ENCODE data around the gene TMEM171. TPM values are rescaled to one million over a fixed set of nuclear protein-coding genes. Genes with fewer than 3 reads are reported as not detected.

TMEM171 gene
- total RNA-seq, 1 donor from 2014 or later: 0.45 TPM

DNA sequence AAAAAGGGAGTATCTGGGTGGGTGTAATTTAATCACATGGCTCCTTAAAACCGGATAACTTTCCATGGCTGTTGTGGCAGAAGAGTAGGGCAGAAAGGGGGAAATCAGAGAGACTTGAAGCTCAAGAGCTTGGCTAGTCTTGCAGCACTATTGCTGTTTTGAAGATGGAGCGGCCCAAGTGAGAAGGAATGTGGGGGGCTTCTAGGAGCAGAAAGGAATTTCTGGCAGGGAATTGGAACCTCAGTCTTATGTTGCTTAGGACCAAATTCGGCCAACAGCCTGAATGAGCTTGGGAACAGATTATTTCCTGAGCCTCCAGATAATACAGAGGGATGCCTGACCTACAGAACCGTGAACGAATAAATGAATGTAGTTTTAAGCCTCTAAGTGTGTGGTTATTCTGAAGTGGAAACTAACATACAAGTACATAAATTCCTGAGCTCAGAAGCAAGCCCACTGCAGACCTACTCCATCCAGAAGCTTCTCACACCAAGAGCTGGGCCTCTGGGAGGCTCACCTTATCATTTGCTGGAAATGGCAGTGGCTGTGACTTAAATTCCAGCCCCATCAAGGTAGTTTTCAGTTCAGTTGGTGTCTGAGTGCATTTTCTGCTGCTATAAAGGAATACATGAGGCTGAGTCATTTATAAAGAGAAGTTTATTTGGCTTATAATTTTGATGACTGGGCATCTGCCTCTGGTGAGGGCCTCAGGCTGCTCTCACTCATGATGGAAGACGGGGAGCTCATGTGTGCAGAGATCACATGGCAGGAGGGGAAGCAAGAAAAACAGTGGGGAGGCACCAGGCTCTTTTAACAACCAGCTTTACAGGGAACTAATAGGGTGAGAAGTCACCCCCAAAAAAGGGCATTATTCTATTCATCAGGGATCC, 37.3 kb downstream of the TMEM171 start:
- H3K4me3 ChIP-seq (ENCODE audit: insufficient read depth, low read depth, low read length): no peak overlapping the region
- H3K9me3 ChIP-seq (ENCODE audit: insufficient read depth, low read depth, low read length): no peaks in the 10 kb centered on the region
- FAIRE-seq (no peak), DNase-seq (ENCODE audit: low read depth) (no peak)
- H3K27ac Mint-ChIP-seq (ENCODE audit: unreplicated experiment): no peak overlapping the region
- H3K27me3 Mint-ChIP-seq (ENCODE audit: low read depth, unreplicated experiment): peaks cover 42% of the 10 kb centered on the region
- no peaks in the 10 kb centered on the region for H3K79me2 ChIP-seq (ENCODE audit: insufficient read depth, low read length)
- H3K27ac ChIP-seq (ENCODE audit: low read depth, low read length): no peak overlapping the region
- H3K4me1 ChIP-seq (ENCODE audit: insufficient read depth, low read length): no peaks in the 10 kb centered on the region
- no peak overlapping the region for H3K4me2 ChIP-seq (ENCODE audit: low read length)
- H3K36me3 ChIP-seq (ENCODE audit: insufficient read depth, low read length): no peaks in the 10 kb centered on the region
- H3K4me3 Mint-ChIP-seq (ENCODE audit: unreplicated experiment): no peak overlapping the region
- H3K36me3 Mint-ChIP-seq (ENCODE audit: low read depth, unreplicated experiment): no peaks in the 10 kb centered on the region
- no peak for TF ChIP-seq EZH2 (IDR thresholded peaks at IDR 0.05; ENCODE audit: insufficient read depth, low read length)
- TF ChIP-seq, protein P1, sequence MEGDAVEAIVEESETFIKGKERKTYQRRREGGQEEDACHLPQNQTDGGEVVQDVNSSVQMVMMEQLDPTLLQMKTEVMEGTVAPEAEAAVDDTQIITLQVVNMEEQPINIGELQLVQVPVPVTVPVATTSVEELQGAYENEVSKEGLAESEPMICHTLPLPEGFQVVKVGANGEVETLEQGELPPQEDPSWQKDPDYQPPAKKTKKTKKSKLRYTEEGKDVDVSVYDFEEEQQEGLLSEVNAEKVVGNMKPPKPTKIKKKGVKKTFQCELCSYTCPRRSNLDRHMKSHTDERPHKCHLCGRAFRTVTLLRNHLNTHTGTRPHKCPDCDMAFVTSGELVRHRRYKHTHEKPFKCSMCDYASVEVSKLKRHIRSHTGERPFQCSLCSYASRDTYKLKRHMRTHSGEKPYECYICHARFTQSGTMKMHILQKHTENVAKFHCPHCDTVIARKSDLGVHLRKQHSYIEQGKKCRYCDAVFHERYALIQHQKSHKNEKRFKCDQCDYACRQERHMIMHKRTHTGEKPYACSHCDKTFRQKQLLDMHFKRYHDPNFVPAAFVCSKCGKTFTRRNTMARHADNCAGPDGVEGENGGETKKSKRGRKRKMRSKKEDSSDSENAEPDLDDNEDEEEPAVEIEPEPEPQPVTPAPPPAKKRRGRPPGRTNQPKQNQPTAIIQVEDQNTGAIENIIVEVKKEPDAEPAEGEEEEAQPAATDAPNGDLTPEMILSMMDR (IDR thresholded peaks at IDR 0.05; ENCODE audit: insufficient read depth, low read depth, low read length): no peak
- peaks cover 3% of the 10 kb centered on the region for H3K4me1 Mint-ChIP-seq (ENCODE audit: low read depth, unreplicated experiment)
- H3K9ac ChIP-seq (ENCODE audit: low read length): no peak overlapping the region
- no peak overlapping the region for H2AFZ ChIP-seq (ENCODE audit: low read depth, low read length)
- no peaks in the 10 kb centered on the region for H4K20me1 ChIP-seq (ENCODE audit: insufficient read depth, low read length)
- no peaks in the 10 kb centered on the region for H3K27me3 ChIP-seq (ENCODE audit: insufficient read depth, low read length)
- no peaks in the 10 kb centered on the region for H3K9me3 Mint-ChIP-seq (ENCODE audit: unreplicated experiment)

DNA sequence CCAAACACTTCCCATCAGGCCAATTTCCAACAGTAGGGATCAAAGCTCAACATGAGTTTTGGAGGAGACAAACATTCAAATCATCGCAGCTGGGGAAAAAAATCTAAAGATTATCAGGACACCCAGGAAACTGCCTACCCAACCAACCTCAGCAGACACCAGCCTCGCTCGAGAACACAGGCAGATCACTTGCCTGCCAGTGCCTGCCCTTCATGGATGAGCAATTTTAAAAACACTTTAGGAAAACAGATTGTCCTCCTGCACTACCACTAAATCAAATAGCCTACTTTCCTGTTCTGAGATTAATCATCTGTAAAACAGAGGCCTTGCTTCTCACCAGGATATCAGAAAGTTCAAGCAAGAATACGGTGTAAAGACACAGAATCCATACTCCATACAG, 37.9 kb downstream of the TMEM171 start:
- Histone ChIP-seq H3K79me2 (ENCODE audit: insufficient read depth, low read length) (no peaks in the 10 kb centered on the region), H3K4me3 (ENCODE audit: insufficient read depth, low read depth, low read length) (no peak overlapping the region), H3K9me3 (ENCODE audit: insufficient read depth, low read depth, low read length) (no peaks in the 10 kb centered on the region), H3K27ac (ENCODE audit: low read depth, low read length) (no peak overlapping the region), H3K4me1 (ENCODE audit: insufficient read depth, low read length) (no peaks in the 10 kb centered on the region), H3K36me3 (ENCODE audit: insufficient read depth, low read length) (no peaks in the 10 kb centered on the region), H3K4me2 (ENCODE audit: low read length) (no peak overlapping the region), H3K27me3 (ENCODE audit: insufficient read depth, low read length) (no peaks in the 10 kb centered on the region), H4K20me1 (ENCODE audit: insufficient read depth, low read length) (no peaks in the 10 kb centered on the region), H2AFZ (ENCODE audit: low read depth, low read length) (no peak overlapping the region), H3K9ac (ENCODE audit: low read length) (no peak overlapping the region)
- H3K9me3 Mint-ChIP-seq (ENCODE audit: unreplicated experiment): no peaks in the 10 kb centered on the region
- DNase-seq (ENCODE audit: low read depth): no peak
- H3K27me3 Mint-ChIP-seq (ENCODE audit: low read depth, unreplicated experiment): peaks cover 41% of the 10 kb centered on the region
- no peak for TF ChIP-seq EZH2 (IDR thresholded peaks at IDR 0.05; ENCODE audit: insufficient read depth, low read length)
- TF ChIP-seq, protein P1 (IDR thresholded peaks at IDR 0.05; ENCODE audit: insufficient read depth, low read depth, low read length): no peak
- peaks cover 3% of the 10 kb centered on the region for H3K4me1 Mint-ChIP-seq (ENCODE audit: low read depth, unreplicated experiment)
- H3K36me3 Mint-ChIP-seq (ENCODE audit: low read depth, unreplicated experiment): no peaks in the 10 kb centered on the region
- H3K4me3 Mint-ChIP-seq (ENCODE audit: unreplicated experiment): no peak overlapping the region
- no peak for FAIRE-seq
- H3K27ac Mint-ChIP-seq (ENCODE audit: unreplicated experiment): no peak overlapping the region

DNA sequence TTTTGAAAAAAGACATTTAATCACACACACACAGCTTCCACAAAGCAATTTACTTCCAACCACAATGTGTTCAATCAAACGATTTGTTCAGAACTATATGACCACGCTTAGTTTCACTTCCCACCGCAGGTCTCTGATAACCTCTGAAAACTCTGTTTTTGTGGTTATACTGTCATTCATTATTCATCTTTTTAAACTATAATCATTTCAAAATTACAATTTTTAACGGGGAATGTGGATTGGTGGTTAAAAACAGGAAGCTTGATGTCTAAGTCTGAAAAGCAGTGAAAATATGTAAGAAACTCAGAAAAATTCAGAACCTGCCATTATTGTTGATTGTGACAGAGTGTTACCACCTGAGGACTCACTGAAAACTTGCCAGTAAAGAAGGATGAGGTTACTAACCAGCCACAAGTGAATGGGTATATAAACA, 39.9 kb downstream of the TMEM171 start:
- H3K27me3 ChIP-seq (ENCODE audit: insufficient read depth, low read length): no peaks in the 10 kb centered on the region
- H3K4me2 ChIP-seq (ENCODE audit: low read length): no peak overlapping the region
- no peak overlapping the region for H3K4me3 ChIP-seq (ENCODE audit: insufficient read depth, low read depth, low read length)
- H3K27ac ChIP-seq (ENCODE audit: low read depth, low read length): no peak overlapping the region
- no peaks in the 10 kb centered on the region for H3K9me3 ChIP-seq (ENCODE audit: insufficient read depth, low read depth, low read length)
- DNase-seq (ENCODE audit: low read depth) (peak; percentile 70), FAIRE-seq (no peak)
- TF ChIP-seq EZH2 (IDR thresholded peaks at IDR 0.05; ENCODE audit: insufficient read depth, low read length): no peak
- TF ChIP-seq, protein P1 (IDR thresholded peaks at IDR 0.05; ENCODE audit: insufficient read depth, low read depth, low read length): no peak
- peaks cover 2% of the 10 kb centered on the region for H3K9me3 Mint-ChIP-seq (ENCODE audit: unreplicated experiment)
- H3K36me3 ChIP-seq (ENCODE audit: insufficient read depth, low read length): no peaks in the 10 kb centered on the region
- H3K9ac ChIP-seq (ENCODE audit: low read length): no peak overlapping the region
- peaks cover 3% of the 10 kb centered on the region for H3K4me1 Mint-ChIP-seq (ENCODE audit: low read depth, unreplicated experiment)
- H3K27me3 Mint-ChIP-seq (ENCODE audit: low read depth, unreplicated experiment): peaks cover 40% of the 10 kb centered on the region
- no peak overlapping the region for H3K27ac Mint-ChIP-seq (ENCODE audit: unreplicated experiment)
- no peaks in the 10 kb centered on the region for H3K36me3 Mint-ChIP-seq (ENCODE audit: low read depth, unreplicated experiment)
- no peak overlapping the region for H2AFZ ChIP-seq (ENCODE audit: low read depth, low read length)
- H3K79me2 ChIP-seq (ENCODE audit: insufficient read depth, low read length): no peaks in the 10 kb centered on the region
- no peaks in the 10 kb centered on the region for H3K4me1 ChIP-seq (ENCODE audit: insufficient read depth, low read length)
- no peak overlapping the region for H3K4me3 Mint-ChIP-seq (ENCODE audit: unreplicated experiment)
- no peaks in the 10 kb centered on the region for H4K20me1 ChIP-seq (ENCODE audit: insufficient read depth, low read length)
